ACHN (cell line): ENCODE results near the gene NDUFAF2.
"Not testable (repeated sequence)": the region's sequence is repeated elsewhere in the genome, so short reads cannot be mapped to it uniquely, and the experiment has no call there.

ENCODE experiments used
- DNase-seq: peaks from one replicate; pipeline ENCODE4 v3.0.0-alpha.2; 2015
- in situ Hi-C: cut with HindIII; loops from 2 replicates; pipeline ENCODE4 v1.10.0; 2017; ENCODE audit warnings: low sequenced_read_pairs, low pct_ligation_motif_present, low pct_unique_long_range_greater_than_20kb

Gene NDUFAF2

GRCh38 chr5:61187352-61187751 lies 242.3 kb downstream of the NDUFAF2 start:
- in situ Hi-C loops, result not testable (repeated sequence)

GRCh38 chr5:61187826-61188225 lies 242.8 kb downstream of the NDUFAF2 start:
- DNase-seq, in situ Hi-C loops: not testable (repeated sequence)

More at GRCh38 chr5:61187352-61187751, 242.3 kb downstream of the NDUFAF2 start:
- not testable (repeated sequence) for DNase-seq

- DNase-seq, result no peak
- in situ Hi-C loops, result no loop called here
These were observed 253.6 kb downstream of the NDUFAF2 start for GRCh38 chr5:61198606-61199005.

GRCh38 chr5:61200582-61201155 lies 255.7 kb downstream of the NDUFAF2 start:
- DNase-seq, result no peak
- in situ Hi-C loops, result no loop called here

- in situ Hi-C loops, result no loop called here
- DNase-seq, result no peak
These were observed 257.2 kb downstream of the NDUFAF2 start for GRCh38 chr5:61202213-61202612.
